ENCODE results near the gene RIF1. TPM values are rescaled to one million over a fixed set of nuclear protein-coding genes. Genes with fewer than 3 reads are reported as not detected.

The RIF1 gene
- total RNA-seq, 1 donor from 2014 or later: 96.4 TPM

- H2AFZ ChIP-seq (replicated peaks): no peak overlapping the region
- no peaks in the 10 kb centered on the region for H3K36me3 Mint-ChIP-seq
- no peaks in the 10 kb centered on the region for H3F3A ChIP-seq (ENCODE audit: low read depth)
- H3K4me1 Mint-ChIP-seq: no peaks in the 10 kb centered on the region
- no peaks in the 10 kb centered on the region for H3K27me3 ChIP-seq
- no peaks in the 10 kb centered on the region for H3K4me1 ChIP-seq
- H3K79me2 ChIP-seq (ENCODE audit: low read depth): no peaks in the 10 kb centered on the region
- H3K9me3 Mint-ChIP-seq: peaks cover 2% of the 10 kb centered on the region
- H3K4me3 ChIP-seq: no peak overlapping the region
- no peak for DNase-seq (ENCODE audit: low spot score)
- peaks cover 3% of the 10 kb centered on the region for H3K27me3 Mint-ChIP-seq (ENCODE audit: insufficient read depth, low read depth)
- no peak overlapping the region for H3K4me3 Mint-ChIP-seq
- H3K9ac ChIP-seq: no peak overlapping the region
- H3K9me3 ChIP-seq (ENCODE audit: low read depth): no peaks in the 10 kb centered on the region
- H3K36me3 ChIP-seq: no peaks in the 10 kb centered on the region
- no peak overlapping the region for H3K27ac Mint-ChIP-seq
- no peak overlapping the region for H3K27ac ChIP-seq
- no peak overlapping the region for H3K4me2 ChIP-seq
- no peaks in the 10 kb centered on the region for H4K20me1 ChIP-seq (ENCODE audit: low read depth)
- no peak for TF ChIP-seq EZH2 (IDR thresholded peaks at IDR 0.05)
- no peak for TF ChIP-seq CTCF (IDR thresholded peaks at IDR 0.05)
- no peak for TF ChIP-seq EZH2phosphoT487 (IDR thresholded peaks at IDR 0.05)
Observed at GRCh38 chr2:151399981-151400380, 9.7 kb upstream of the RIF1 start.

- no peak overlapping the region for H3K4me3 ChIP-seq
- H3K36me3 ChIP-seq: no peaks in the 10 kb centered on the region
- H3K79me2 ChIP-seq (ENCODE audit: low read depth): no peaks in the 10 kb centered on the region
- no peaks in the 10 kb centered on the region for H4K20me1 ChIP-seq (ENCODE audit: low read depth)
- H3K4me1 Mint-ChIP-seq: no peaks in the 10 kb centered on the region
- no peak overlapping the region for H3K4me3 Mint-ChIP-seq
- H3K27me3 Mint-ChIP-seq (ENCODE audit: insufficient read depth, low read depth): peaks cover 3% of the 10 kb centered on the region
- no peaks in the 10 kb centered on the region for H3K9me3 ChIP-seq (ENCODE audit: low read depth)
- no peaks in the 10 kb centered on the region for H3K36me3 Mint-ChIP-seq
- no peaks in the 10 kb centered on the region for H3K4me1 ChIP-seq
- H3K27ac Mint-ChIP-seq: no peak overlapping the region
- H3K9me3 Mint-ChIP-seq: no peaks in the 10 kb centered on the region
- TF ChIP-seq CTCF (IDR thresholded peaks at IDR 0.05): no peak
- TF ChIP-seq EZH2 (IDR thresholded peaks at IDR 0.05): no peak
- no peak for TF ChIP-seq EZH2phosphoT487 (IDR thresholded peaks at IDR 0.05)
- no peak overlapping the region for H3K27ac ChIP-seq
- H2AFZ ChIP-seq (replicated peaks): no peak overlapping the region
- H3K27me3 ChIP-seq: no peaks in the 10 kb centered on the region
- no peaks in the 10 kb centered on the region for H3F3A ChIP-seq (ENCODE audit: low read depth)
- no peak overlapping the region for H3K9ac ChIP-seq
- H3K4me2 ChIP-seq: no peak overlapping the region
- no peak for DNase-seq (ENCODE audit: low spot score)
Observed at GRCh38 chr2:151401149-151401548, 8.6 kb upstream of the RIF1 start.

GRCh38 chr2:151403914-151404313 lies 5.8 kb upstream of the RIF1 start:
- DNase-seq (ENCODE audit: low spot score): no peak
- H3K27me3 ChIP-seq: no peaks in the 10 kb centered on the region
- Mint-ChIP-seq H3K4me3 (no peak overlapping the region), H3K36me3 (peaks cover 2% of the 10 kb centered on the region), H3K9me3 (no peaks in the 10 kb centered on the region), H3K4me1 (no peaks in the 10 kb centered on the region), H3K27me3 (ENCODE audit: insufficient read depth, low read depth) (peaks cover 3% of the 10 kb centered on the region), H3K27ac (no peak overlapping the region)
- TF ChIP-seq CTCF (IDR thresholded peaks at IDR 0.05) (no peak), EZH2 (IDR thresholded peaks at IDR 0.05) (no peak), EZH2phosphoT487 (IDR thresholded peaks at IDR 0.05) (no peak)
- no peak overlapping the region for H3K4me3 ChIP-seq
- H4K20me1 ChIP-seq (ENCODE audit: low read depth): no peaks in the 10 kb centered on the region
- H3K9me3 ChIP-seq (ENCODE audit: low read depth): no peaks in the 10 kb centered on the region
- no peaks in the 10 kb centered on the region for H3K79me2 ChIP-seq (ENCODE audit: low read depth)
- no peaks in the 10 kb centered on the region for H3K36me3 ChIP-seq
- no peaks in the 10 kb centered on the region for H3K4me1 ChIP-seq
- no peak overlapping the region for H3K4me2 ChIP-seq
- no peak overlapping the region for H2AFZ ChIP-seq (replicated peaks)
- no peak overlapping the region for H3K9ac ChIP-seq
- no peak overlapping the region for H3K27ac ChIP-seq
- H3F3A ChIP-seq (ENCODE audit: low read depth): no peaks in the 10 kb centered on the region
